Measurements from ENCODE around the gene ERICH3.

GRCh38 chr1:74703386-74704182 lies 30.0 kb upstream of the ERICH3 start:
- TF ChIP-seq CTCF (conservative IDR thresholded peaks at IDR 0.05; ENCODE audit: low read length) (no peak), EZH2phosphoT487 (IDR thresholded peaks at IDR 0.05; ENCODE audit: borderline replicate concordance) (no peak)

All from Loucy (cell line).